ENCODE results near the gene REV1.

DNA sequence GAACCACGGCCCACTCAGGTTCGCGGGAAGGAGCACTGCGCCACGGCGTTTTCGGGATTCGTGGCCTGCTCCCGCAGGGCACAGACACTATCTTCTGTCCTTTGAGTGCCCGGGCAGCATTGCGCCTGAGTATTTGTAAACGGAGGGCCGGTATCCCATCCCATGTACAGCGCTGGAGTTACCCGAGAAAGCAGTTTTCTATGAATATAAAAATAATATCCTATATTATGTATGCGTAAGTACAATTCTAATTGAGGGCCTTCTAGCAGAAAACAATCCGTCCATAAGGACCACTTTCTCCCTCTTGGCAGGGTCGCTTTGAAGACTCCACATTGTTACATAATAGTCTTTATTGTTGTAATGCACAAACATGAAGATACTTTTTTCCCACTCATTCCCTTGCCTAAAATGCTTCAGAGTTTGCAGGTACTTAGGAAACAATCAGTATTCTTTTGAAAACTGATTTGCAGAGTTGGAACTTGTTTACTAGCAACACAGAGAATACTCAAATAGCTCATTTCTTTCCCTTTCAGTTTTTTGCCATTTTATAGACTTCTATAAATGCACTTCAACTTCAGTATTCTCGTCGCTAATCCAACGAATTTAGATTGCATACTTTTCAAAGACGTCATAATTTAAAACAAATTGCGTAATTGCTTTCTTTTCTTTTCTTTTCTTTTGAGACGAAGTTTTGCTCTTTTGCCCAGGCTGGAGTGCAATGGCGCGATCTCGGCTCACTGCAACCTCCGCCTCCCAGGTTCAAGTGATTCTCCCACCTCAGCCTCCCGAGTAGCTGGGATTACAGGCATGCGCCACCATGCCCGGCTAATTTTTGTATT lies 1.0 kb upstream of the REV1 start:
- no peak for TF ChIP-seq RARB (CRISPR knock-in tag; IDR thresholded peaks at IDR 0.05)
- TF ChIP-seq, protein P1, sequence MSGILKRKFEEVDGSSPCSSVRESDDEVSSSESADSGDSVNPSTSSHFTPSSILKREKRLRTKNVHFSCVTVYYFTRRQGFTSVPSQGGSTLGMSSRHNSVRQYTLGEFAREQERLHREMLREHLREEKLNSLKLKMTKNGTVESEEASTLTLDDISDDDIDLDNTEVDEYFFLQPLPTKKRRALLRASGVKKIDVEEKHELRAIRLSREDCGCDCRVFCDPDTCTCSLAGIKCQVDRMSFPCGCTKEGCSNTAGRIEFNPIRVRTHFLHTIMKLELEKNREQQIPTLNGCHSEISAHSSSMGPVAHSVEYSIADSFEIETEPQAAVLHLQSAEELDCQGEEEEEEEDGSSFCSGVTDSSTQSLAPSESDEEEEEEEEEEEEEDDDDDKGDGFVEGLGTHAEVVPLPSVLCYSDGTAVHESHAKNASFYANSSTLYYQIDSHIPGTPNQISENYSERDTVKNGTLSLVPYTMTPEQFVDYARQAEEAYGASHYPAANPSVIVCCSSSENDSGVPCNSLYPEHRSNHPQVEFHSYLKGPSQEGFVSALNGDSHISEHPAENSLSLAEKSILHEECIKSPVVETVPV (CRISPR knock-in tag; IDR thresholded peaks at IDR 0.05), result no peak
- no peak for TF ChIP-seq ZFP30 (CRISPR knock-in tag; IDR thresholded peaks at IDR 0.05)
- TF ChIP-seq ESRRG (CRISPR knock-in tag; IDR thresholded peaks at IDR 0.05), result no peak
- no peak for TF ChIP-seq ARNTL (CRISPR knock-in tag; IDR thresholded peaks at IDR 0.05; ENCODE audit: borderline replicate concordance, low read depth)
- TF ChIP-seq PATZ1 (CRISPR knock-in tag; IDR thresholded peaks at IDR 0.05; ENCODE audit: borderline replicate concordance), result no peak
- no peak for TF ChIP-seq ZFP3 (CRISPR knock-in tag; IDR thresholded peaks at IDR 0.05)
- TF ChIP-seq TCF4 (CRISPR knock-in tag; IDR thresholded peaks at IDR 0.05; ENCODE audit: borderline replicate concordance), result no peak
- no peak for TF ChIP-seq SNAI2 (CRISPR knock-in tag; IDR thresholded peaks at IDR 0.05)
- no peak for TF ChIP-seq BACH2 (CRISPR knock-in tag; IDR thresholded peaks at IDR 0.05; ENCODE audit: borderline replicate concordance)
- no peak for TF ChIP-seq OSR1 (CRISPR knock-in tag; IDR thresholded peaks at IDR 0.05)
- TF ChIP-seq, protein P2, sequence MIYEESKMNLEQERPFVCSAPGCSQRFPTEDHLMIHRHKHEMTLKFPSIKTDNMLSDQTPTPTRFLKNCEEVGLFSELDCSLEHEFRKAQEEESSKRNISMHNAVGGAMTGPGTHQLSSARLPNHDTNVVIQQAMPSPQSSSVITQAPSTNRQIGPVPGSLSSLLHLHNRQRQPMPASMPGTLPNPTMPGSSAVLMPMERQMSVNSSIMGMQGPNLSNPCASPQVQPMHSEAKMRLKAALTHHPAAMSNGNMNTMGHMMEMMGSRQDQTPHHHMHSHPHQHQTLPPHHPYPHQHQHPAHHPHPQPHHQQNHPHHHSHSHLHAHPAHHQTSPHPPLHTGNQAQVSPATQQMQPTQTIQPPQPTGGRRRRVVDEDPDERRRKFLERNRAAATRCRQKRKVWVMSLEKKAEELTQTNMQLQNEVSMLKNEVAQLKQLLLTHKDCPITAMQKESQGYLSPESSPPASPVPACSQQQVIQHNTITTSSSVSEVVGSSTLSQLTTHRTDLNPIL (CRISPR knock-in tag; IDR thresholded peaks at IDR 0.05; ENCODE audit: low read depth), result no peak
- TF ChIP-seq, protein P3, sequence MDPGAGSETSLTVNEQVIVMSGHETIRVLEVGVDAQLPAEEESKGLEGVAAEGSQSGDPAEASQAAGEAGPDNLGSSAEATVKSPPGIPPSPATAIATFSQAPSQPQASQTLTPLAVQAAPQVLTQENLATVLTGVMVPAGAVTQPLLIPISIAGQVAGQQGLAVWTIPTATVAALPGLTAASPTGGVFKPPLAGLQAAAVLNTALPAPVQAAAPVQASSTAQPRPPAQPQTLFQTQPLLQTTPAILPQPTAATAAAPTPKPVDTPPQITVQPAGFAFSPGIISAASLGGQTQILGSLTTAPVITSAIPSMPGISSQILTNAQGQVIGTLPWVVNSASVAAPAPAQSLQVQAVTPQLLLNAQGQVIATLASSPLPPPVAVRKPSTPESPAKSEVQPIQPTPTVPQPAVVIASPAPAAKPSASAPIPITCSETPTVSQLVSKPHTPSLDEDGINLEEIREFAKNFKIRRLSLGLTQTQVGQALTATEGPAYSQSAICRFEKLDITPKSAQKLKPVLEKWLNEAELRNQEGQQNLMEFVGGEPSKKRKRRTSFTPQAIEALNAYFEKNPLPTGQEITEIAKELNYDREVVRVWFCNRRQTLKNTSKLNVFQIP (CRISPR knock-in tag; IDR thresholded peaks at IDR 0.05; ENCODE audit: borderline replicate concordance, low read depth), result no peak
- no peak for TF ChIP-seq ZC3H10 (CRISPR knock-in tag; IDR thresholded peaks at IDR 0.05)
